Measurements from ENCODE around the gene MRPL17. TPM values are rescaled to one million over a fixed set of nuclear protein-coding genes. Genes with fewer than 3 reads are reported as not detected.

MRPL17 gene
- total and polyA plus RNA-seq, 2 of the 13 experiments (the other 11 are each of a cell fraction or from before 2014, with no cell fraction given) = 59.4 to 90.0 TPM

- TF ChIP-seq, protein P1, sequence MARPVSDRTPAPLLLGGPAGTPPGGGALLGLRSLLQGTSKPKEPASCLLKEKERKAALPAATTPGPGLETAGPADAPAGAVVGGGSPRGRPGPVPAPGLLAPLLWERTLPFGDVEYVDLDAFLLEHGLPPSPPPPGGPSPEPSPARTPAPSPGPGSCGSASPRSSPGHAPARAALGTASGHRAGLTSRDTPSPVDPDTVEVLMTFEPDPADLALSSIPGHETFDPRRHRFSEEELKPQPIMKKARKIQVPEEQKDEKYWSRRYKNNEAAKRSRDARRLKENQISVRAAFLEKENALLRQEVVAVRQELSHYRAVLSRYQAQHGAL (CRISPR knock-in tag; IDR thresholded peaks at IDR 0.05; ENCODE audit: not compliant biosample characterization) = no peak
- TF ChIP-seq CEBPZ (IDR thresholded peaks at IDR 0.05; ENCODE audit: low read length) (no peak), ARNTL (CRISPR knock-in tag; IDR thresholded peaks at IDR 0.05) (no peak), ZNF569 (CRISPR knock-in tag; IDR thresholded peaks at IDR 0.05; ENCODE audit: borderline replicate concordance) (no peak), ZNF766 (CRISPR knock-in tag; IDR thresholded peaks at IDR 0.05; ENCODE audit: borderline replicate concordance) (no peak)
- TF ChIP-seq, protein P2, sequence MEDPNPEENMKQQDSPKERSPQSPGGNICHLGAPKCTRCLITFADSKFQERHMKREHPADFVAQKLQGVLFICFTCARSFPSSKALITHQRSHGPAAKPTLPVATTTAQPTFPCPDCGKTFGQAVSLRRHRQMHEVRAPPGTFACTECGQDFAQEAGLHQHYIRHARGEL (CRISPR knock-in tag; IDR thresholded peaks at IDR 0.05) = no peak
- TF ChIP-seq, protein P3, sequence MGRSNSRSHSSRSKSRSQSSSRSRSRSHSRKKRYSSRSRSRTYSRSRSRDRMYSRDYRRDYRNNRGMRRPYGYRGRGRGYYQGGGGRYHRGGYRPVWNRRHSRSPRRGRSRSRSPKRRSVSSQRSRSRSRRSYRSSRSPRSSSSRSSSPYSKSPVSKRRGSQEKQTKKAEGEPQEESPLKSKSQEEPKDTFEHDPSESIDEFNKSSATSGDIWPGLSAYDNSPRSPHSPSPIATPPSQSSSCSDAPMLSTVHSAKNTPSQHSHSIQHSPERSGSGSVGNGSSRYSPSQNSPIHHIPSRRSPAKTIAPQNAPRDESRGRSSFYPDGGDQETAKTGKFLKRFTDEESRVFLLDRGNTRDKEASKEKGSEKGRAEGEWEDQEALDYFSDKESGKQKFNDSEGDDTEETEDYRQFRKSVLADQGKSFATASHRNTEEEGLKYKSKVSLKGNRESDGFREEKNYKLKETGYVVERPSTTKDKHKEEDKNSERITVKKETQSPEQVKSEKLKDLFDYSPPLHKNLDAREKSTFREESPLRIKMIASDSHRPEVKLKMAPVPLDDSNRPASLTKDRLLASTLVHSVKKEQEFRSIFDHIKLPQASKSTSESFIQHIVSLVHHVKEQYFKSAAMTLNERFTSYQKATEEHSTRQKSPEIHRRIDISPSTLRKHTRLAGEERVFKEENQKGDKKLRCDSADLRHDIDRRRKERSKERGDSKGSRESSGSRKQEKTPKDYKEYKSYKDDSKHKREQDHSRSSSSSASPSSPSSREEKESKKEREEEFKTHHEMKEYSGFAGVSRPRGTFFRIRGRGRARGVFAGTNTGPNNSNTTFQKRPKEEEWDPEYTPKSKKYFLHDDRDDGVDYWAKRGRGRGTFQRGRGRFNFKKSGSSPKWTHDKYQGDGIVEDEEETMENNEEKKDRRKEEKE (IDR thresholded peaks at IDR 0.05) = no peak
Measured at GRCh38 chr11:6636480-6636879, 46.7 kb downstream of the MRPL17 start (continued).

Measured in HepG2 (cell line).